HG03571 (cell line): ENCODE data around the gene ST6GALNAC3.

ENCODE experiments used
- ATAC-seq: cut with Tn5 transposase; IDR thresholded peaks from one replicate; pipeline ENCODE4 v1.9.1; 2021; ENCODE audit not compliant: unreplicated experiment

ST6GALNAC3 gene

GRCh38 chr1:76279101-76279748 is 204.7 kb downstream of the ST6GALNAC3 start:
- no peak for ATAC-seq

GRCh38 chr1:76281306-76281705 is 206.8 kb downstream of the ST6GALNAC3 start:
- no peak for ATAC-seq

GRCh38 chr1:76284842-76285241 is 210.3 kb downstream of the ST6GALNAC3 start:
- ATAC-seq: no peak

GRCh38 chr1:76285578-76286135 is 211.1 kb downstream of the ST6GALNAC3 start:
- ATAC-seq: no peak

GRCh38 chr1:76287917-76288316 is 213.4 kb downstream of the ST6GALNAC3 start:
- no peak for ATAC-seq

- no peak for ATAC-seq
These were observed 214.4 kb downstream of the ST6GALNAC3 start for GRCh38 chr1:76288758-76289483.

- ATAC-seq: no peak
These were observed 215.1 kb downstream of the ST6GALNAC3 start for GRCh38 chr1:76289692-76290091.

- no peak for ATAC-seq
These were observed 215.7 kb downstream of the ST6GALNAC3 start for GRCh38 chr1:76290271-76290670.

- no peak for ATAC-seq
These were observed 216.6 kb downstream of the ST6GALNAC3 start for GRCh38 chr1:76291191-76291590.

GRCh38 chr1:76291737-76292136 is 217.2 kb downstream of the ST6GALNAC3 start:
- ATAC-seq: no peak

GRCh38 chr1:76292418-76293184 is 218.1 kb downstream of the ST6GALNAC3 start:
- ATAC-seq: peak; percentile 79

- no peak for ATAC-seq
These were observed 219.3 kb downstream of the ST6GALNAC3 start for GRCh38 chr1:76293831-76294230.

- ATAC-seq: peak; percentile 74
These were observed 220.1 kb downstream of the ST6GALNAC3 start for GRCh38 chr1:76294482-76295194.

GRCh38 chr1:76298399-76298798 is 223.9 kb downstream of the ST6GALNAC3 start:
- no peak for ATAC-seq

- no peak for ATAC-seq
These were observed 224.5 kb downstream of the ST6GALNAC3 start for GRCh38 chr1:76299036-76299435.

- ATAC-seq: no peak
These were observed 226.0 kb downstream of the ST6GALNAC3 start for GRCh38 chr1:76300556-76300955.

- no peak for ATAC-seq
These were observed 228.3 kb downstream of the ST6GALNAC3 start for GRCh38 chr1:76302711-76303339.

GRCh38 chr1:76303340-76303717 is 228.8 kb downstream of the ST6GALNAC3 start:
- no peak for ATAC-seq

GRCh38 chr1:76313304-76313703 is 238.8 kb downstream of the ST6GALNAC3 start:
- no peak for ATAC-seq

GRCh38 chr1:76314730-76315129 is 240.2 kb downstream of the ST6GALNAC3 start:
- no peak for ATAC-seq
